A549 (cell line): ENCODE results near the gene COBL. TPM values are rescaled to one million over a fixed set of nuclear protein-coding genes. Genes with fewer than 3 reads are reported as not detected.

Source experiments
- ATAC-seq, 2 experiments: fragments of 200-7000 bp in 1 of 2; fragments of >200 bp in 1 of 2; cut with Nextera tagmentation in 1 of 2; cut with Tn5 transposase in 1 of 2; 3 replicates each; pipeline versions ENCODE4 v1.8.0 to v1.9.1; 2018 to 2020; ENCODE audit warnings: mild to moderate bottlenecking in 1 of 2, moderate library complexity in 1 of 2
- CTCF ChIA-PET: fragments of 300-600 bp; sonication (Branson Sonifier 250); formaldehyde crosslinking; extraction: SDS; loops from one replicate; lab custom pipeline; 2021; ENCODE audit warnings: antibody characterized with exemption, inconsistent platforms; lab: Yijun Ruan, JAX
- POLR2A ChIA-PET: fragments of 350-600 bp; formaldehyde crosslinking; extraction: SDS; loops from one replicate; lab custom pipeline; 2021; ENCODE audit warnings: antibody characterized with exemption, inconsistent platforms; lab: Yijun Ruan, JAX
- DNase-seq, 2 experiments: peaks; one replicate each; pipeline versions ENCODE4 v3.0.0 to v3.0.0-alpha.2; 2011 to 2016; ENCODE audit warnings: low read depth in 1 of 2, low spot score in 1 of 2
- FAIRE-seq: peaks from 2 replicates; lab custom pipeline; 2011; peaks lifted over from hg19 to GRCh38; lab: Jason Lieb, UNC
- H3K27ac ChIP-seq, 2 experiments: fragments of >200 bp; sonication (Bioruptor Twin); formaldehyde crosslinking; 3 replicates each; pipeline ENCODE4 v1.5.1; 2016 to 2017
- H3K4me1 ChIP-seq: fragments of >200 bp; sonication (Bioruptor Twin); formaldehyde crosslinking; 3 replicates; pipeline ENCODE4 v1.6.1; 2016
- H3K4me2 ChIP-seq: fragments of >200 bp; sonication (Bioruptor Twin); formaldehyde crosslinking; 3 replicates; pipeline ENCODE4 v1.6.1; 2016
- H3K4me3 ChIP-seq: fragments of >200 bp; sonication (Bioruptor Twin); formaldehyde crosslinking; 3 replicates; pipeline ENCODE4 v1.5.1; 2016
- H3K9me3 ChIP-seq: fragments of >200 bp; sonication (Bioruptor Twin); formaldehyde crosslinking; 3 replicates; pipeline ENCODE4 v1.6.1; 2016
- CBX8 ChIP-seq: fragments of 200-600 bp; sonication (generic); IDR thresholded peaks from 2 replicates; pipeline ENCODE4 v1.6.1; 2016
- CEBPB ChIP-seq, 2 experiments: fragments of >200 bp in 1 of 2; sonication (Bioruptor Twin) in 1 of 2; formaldehyde crosslinking in 1 of 2; IDR thresholded peaks; 2 replicates each; pipeline ENCODE4 v1.6.1; 2012 to 2016
- CHD2 ChIP-seq: fragments of 150-350 bp; IDR thresholded peaks from 2 replicates; pipeline ENCODE4 v1.6.1; 2014; ENCODE audit warnings: low read length; ENCODE audit not compliant: partially characterized antibody
- ELK1 ChIP-seq: fragments of 150-350 bp; IDR thresholded peaks from 2 replicates; pipeline ENCODE4 v1.6.1; 2014; ENCODE audit warnings: low read depth, mild to moderate bottlenecking, low read length
- EP300 ChIP-seq, 2 experiments: fragments of >200 bp; sonication (Bioruptor Twin); formaldehyde crosslinking; IDR thresholded peaks; 2 replicates in 1 of 2; 3 replicates in 1 of 2; pipeline ENCODE4 v1.6.1; 2016 to 2017
- ESRRA ChIP-seq: fragments of 150-350 bp; IDR thresholded peaks from 2 replicates; pipeline ENCODE4 v1.6.1; 2014; ENCODE audit warnings: mild to moderate bottlenecking, low read length, borderline replicate concordance
- FOSL2 ChIP-seq, 2 experiments: fragments of 450-650 bp in 1 of 2; fragments of >200 bp in 1 of 2; sonication (Bioruptor Twin) in 1 of 2; formaldehyde crosslinking; IDR thresholded peaks; 2 replicates each; pipeline versions ENCODE4 v1.5.0 to v1.6.1; 2016 to 2020; ENCODE audit warnings: mild to moderate bottlenecking in 1 of 2, moderate library complexity in 1 of 2
- HDAC2 ChIP-seq: fragments of 200-600 bp; sonication (generic); IDR thresholded peaks from 2 replicates; pipeline ENCODE4 v1.6.1; 2016
- HEYL ChIP-seq: fragments of 250-450 bp; sonication (Bioruptor Pico); IDR thresholded peaks from 2 replicates; pipeline ENCODE4 v1.8.0; 2021; ENCODE audit warnings: mild to moderate bottlenecking, moderate library complexity
- HMGXB4 ChIP-seq: fragments of 250-450 bp; sonication (Bioruptor Pico); IDR thresholded peaks from 2 replicates; pipeline ENCODE4 v1.5.0; 2021; ENCODE audit warnings: mild to moderate bottlenecking, moderate library complexity, borderline replicate concordance
- HOXB5 ChIP-seq: fragments of 250-450 bp; sonication (Bioruptor Pico); IDR thresholded peaks from 2 replicates; pipeline ENCODE4 v1.5.0; 2020; ENCODE audit warnings: mild to moderate bottlenecking, moderate library complexity
- JUNB ChIP-seq: fragments of >200 bp; sonication (Bioruptor Twin); formaldehyde crosslinking; IDR thresholded peaks from 2 replicates; pipeline ENCODE4 v1.6.1; 2016
- KDM5A ChIP-seq: fragments of 200-600 bp; sonication (generic); IDR thresholded peaks from 2 replicates; pipeline ENCODE4 v1.6.1; 2016; ENCODE audit warnings: antibody characterized with exemption, mild to moderate bottlenecking
- MAX ChIP-seq: IDR thresholded peaks from 2 replicates; pipeline ENCODE4 v1.6.1; 2012
- PBX3 ChIP-seq: IDR thresholded peaks from 2 replicates; pipeline ENCODE4 v1.6.1; 2012
- PHF8 ChIP-seq: fragments of 200-600 bp; sonication (generic); IDR thresholded peaks from 2 replicates; pipeline ENCODE4 v1.6.1; 2016; ENCODE audit warnings: low read depth, mild to moderate bottlenecking, antibody characterized with exemption, moderate library complexity, borderline replicate concordance
- REST ChIP-seq: fragments of 200-600 bp; sonication (generic); IDR thresholded peaks from 2 replicates; pipeline ENCODE4 v1.6.1; 2016; ENCODE audit warnings: antibody characterized with exemption, mild to moderate bottlenecking, moderate library complexity
- RFX5 ChIP-seq: fragments of 450-650 bp; IDR thresholded peaks from 2 replicates; pipeline ENCODE4 v1.7.1; 2014; ENCODE audit warnings: antibody characterized with exemption, mild to moderate bottlenecking, moderate library complexity
- SREBF2 ChIP-seq: fragments of 450-650 bp; IDR thresholded peaks from 2 replicates; pipeline ENCODE4 v1.6.1; 2014; ENCODE audit warnings: mild to moderate bottlenecking, moderate library complexity
- TP53 ChIP-seq: fragments of 250-450 bp; sonication (Bioruptor Pico); IDR thresholded peaks from 2 replicates; pipeline ENCODE4 v1.5.0; 2021; ENCODE audit warnings: mild to moderate bottlenecking, moderate library complexity
- ZC3H11A ChIP-seq: fragments of 450-650 bp; IDR thresholded peaks from 2 replicates; pipeline ENCODE4 v1.6.1; 2014; ENCODE audit warnings: antibody characterized with exemption, mild to moderate bottlenecking
- ZSCAN20 ChIP-seq: fragments of 250-450 bp; sonication (Bioruptor Pico); IDR thresholded peaks from 2 replicates; pipeline ENCODE4 v1.8.0; 2022; ENCODE audit warnings: mild to moderate bottlenecking, moderate library complexity
- WGBS: methylation state at CpG from one replicate; pipeline ENCODE4 v1.1.6; 2017; ENCODE audit errors: missing lambda C conversion rate; 5-methylcytosine and 5-hydroxymethylcytosine counted together
- polyA plus RNA-seq, 4 experiments: library from polyadenylated mRNA; depleted of rRNA in 3 of 4; stranded (reverse); fragments of >200 nt; fragmentation: RNase III in 1 of 4; extraction: RNeasy Plus Mini Kit Qiagen cat#74134 plus additional on column Dnase treatment in 1 of 4; gene quantifications; 2 replicates in 3 of 4; 3 replicates in 1 of 4; pipeline ENCODE4 v1.2.3, GENCODE V29; 2011 to 2017

COBL gene
- polyA plus RNA-seq, 2 of the 4 experiments (the other 2 are of a cell fraction) = 1.5 to 7.4 TPM

GRCh38 chr7:51072281-51072680, 244.3 kb downstream of the COBL start:
- no peak overlapping the region for H3K4me2 ChIP-seq
- H3K9me3 ChIP-seq = no peaks in the 10 kb centered on the region
- ChIA-PET CTCF (interaction anchor here (1.1 kb wide), 1 partner anchor 69 kb away, joined by 4 read pairs; no protein-coding TSS in a partner anchor), POLR2A (no interaction called here)
- TF ChIP-seq CBX8 = no peak
- no peak for TF ChIP-seq ZC3H11A
- no peak overlapping the region for H3K27ac ChIP-seq
- WGBS = 76% methylated on average over 2 of the region's 2 CpGs
- no peak for ATAC-seq
- no peak overlapping the region for H3K4me3 ChIP-seq
- no peaks in the 10 kb centered on the region for H3K4me1 ChIP-seq
- no peak for DNase-seq
- no peak for FAIRE-seq

GRCh38 chr7:51071427-51071826, 245.2 kb downstream of the COBL start:
- ATAC-seq = no peak

GRCh38 chr7:51070151-51070550, 246.5 kb downstream of the COBL start:
- Histone ChIP-seq H3K4me3 (no peak overlapping the region), H3K27ac (no peak overlapping the region), H3K4me1 (0 out of 3 replicates have a peak, but pooled peaks cover 5% of the 10 kb centered on the region), H3K4me2 (no peak overlapping the region), H3K9me3 (no peaks in the 10 kb centered on the region)
- ChIA-PET CTCF (interaction anchor here (0.7 to 1.2 kb wide), 3 partner anchors 438 to 603 kb away, joined by 3 read pairs; no protein-coding TSS in a partner anchor), POLR2A (no interaction called here)
- FAIRE-seq (no peak), ATAC-seq (no peak), DNase-seq (no peak)
- WGBS = 87% methylated on average over 3 of the region's 3 CpGs
- TF ChIP-seq CEBPB (IDR thresholded peaks at IDR 0.05) (no peak), FOSL2 (IDR thresholded peaks at IDR 0.05) (no peak), FOSL2 (CRISPR knock-in tag; IDR thresholded peaks at IDR 0.05) (no peak), MAX (no peak), JUNB (no peak), REST (no peak), HMGXB4 (CRISPR knock-in tag) (no peak), HEYL (CRISPR knock-in tag) (no peak), KDM5A (no peak), CHD2 (no peak), HDAC2 (no peak)

More at GRCh38 chr7:51071427-51071826, 245.2 kb downstream of the COBL start:
- 76% methylated on average over 2 of the region's 2 CpGs for WGBS
- Histone ChIP-seq H3K4me3 (no peak overlapping the region), H3K4me2 (no peak overlapping the region), H3K4me1 (0 out of 3 replicates have a peak, but pooled peaks cover 4% of the 10 kb centered on the region), H3K27ac (no peak overlapping the region), H3K9me3 (no peaks in the 10 kb centered on the region)
- CTCF ChIA-PET = interaction anchor here (0.9 to 1.1 kb wide), 4 partner anchors 8 to 603 kb away, joined by 3 to 5 read pairs (median 4); no protein-coding TSS in a partner anchor
- DNase-seq (no peak), FAIRE-seq (no peak)
- TF ChIP-seq RFX5 (no peak), HMGXB4 (CRISPR knock-in tag) (no peak), PHF8 (no peak), TP53 (no peak), ELK1 (no peak), SREBF2 (no peak), KDM5A (no peak), PBX3 (no peak), HOXB5 (no peak), ZSCAN20 (no peak), EP300 (IDR thresholded peaks at IDR 0.05) (no peak), ESRRA (no peak)
- POLR2A ChIA-PET = no interaction called here
